Esophagus muscularis mucosa (tissue), 3 donors: Measurements from ENCODE around the gene BAG2.

Source experiments
- POLR2A ChIP-seq: fragments of 450-650 bp; IDR thresholded peaks from one replicate; pipeline ENCODE4 v1.6.1; 2017; ENCODE audit warnings: antibody characterized with exemption, moderate library complexity, mild to moderate bottlenecking, low read depth
- POLR2AphosphoS5 ChIP-seq, 2 donors: sonication (generic); formaldehyde crosslinking; IDR thresholded peaks; one replicate each; pipeline ENCODE4 v1.6.1; 2017; ENCODE audit warnings: antibody characterized with exemption in 2 of 2
- TF ChIP-seq, protein P1 (sequence below), 3 experiments: fragments of 200-600 bp in 2 of 3; fragments of 450-650 bp in 1 of 3; sonication (generic) in 2 of 3; IDR thresholded peaks; one replicate each; pipeline ENCODE4 v1.5.1; 2017 to 2019; ENCODE audit warnings: antibody characterized with exemption in 3 of 3, mild to moderate bottlenecking in 2 of 3, moderate library complexity in 1 of 3

GRCh38 chr6:57209030-57209429 is 36.9 kb downstream of the BAG2 start:
- TF ChIP-seq, protein P1, sequence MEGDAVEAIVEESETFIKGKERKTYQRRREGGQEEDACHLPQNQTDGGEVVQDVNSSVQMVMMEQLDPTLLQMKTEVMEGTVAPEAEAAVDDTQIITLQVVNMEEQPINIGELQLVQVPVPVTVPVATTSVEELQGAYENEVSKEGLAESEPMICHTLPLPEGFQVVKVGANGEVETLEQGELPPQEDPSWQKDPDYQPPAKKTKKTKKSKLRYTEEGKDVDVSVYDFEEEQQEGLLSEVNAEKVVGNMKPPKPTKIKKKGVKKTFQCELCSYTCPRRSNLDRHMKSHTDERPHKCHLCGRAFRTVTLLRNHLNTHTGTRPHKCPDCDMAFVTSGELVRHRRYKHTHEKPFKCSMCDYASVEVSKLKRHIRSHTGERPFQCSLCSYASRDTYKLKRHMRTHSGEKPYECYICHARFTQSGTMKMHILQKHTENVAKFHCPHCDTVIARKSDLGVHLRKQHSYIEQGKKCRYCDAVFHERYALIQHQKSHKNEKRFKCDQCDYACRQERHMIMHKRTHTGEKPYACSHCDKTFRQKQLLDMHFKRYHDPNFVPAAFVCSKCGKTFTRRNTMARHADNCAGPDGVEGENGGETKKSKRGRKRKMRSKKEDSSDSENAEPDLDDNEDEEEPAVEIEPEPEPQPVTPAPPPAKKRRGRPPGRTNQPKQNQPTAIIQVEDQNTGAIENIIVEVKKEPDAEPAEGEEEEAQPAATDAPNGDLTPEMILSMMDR (IDR thresholded peaks at IDR 0.05), result no peak
- TF ChIP-seq POLR2A (no peak), POLR2AphosphoS5 (IDR thresholded peaks at IDR 0.05) (no peak)
